ENCODE measurements around the gene RNF26. TPM values are rescaled to one million over a fixed set of nuclear protein-coding genes. Genes with fewer than 3 reads are reported as not detected.

Gene RNF26
- total and polyA plus RNA-seq, 9 donors: 7.0 to 25.8 (median 19.7) TPM

DNA sequence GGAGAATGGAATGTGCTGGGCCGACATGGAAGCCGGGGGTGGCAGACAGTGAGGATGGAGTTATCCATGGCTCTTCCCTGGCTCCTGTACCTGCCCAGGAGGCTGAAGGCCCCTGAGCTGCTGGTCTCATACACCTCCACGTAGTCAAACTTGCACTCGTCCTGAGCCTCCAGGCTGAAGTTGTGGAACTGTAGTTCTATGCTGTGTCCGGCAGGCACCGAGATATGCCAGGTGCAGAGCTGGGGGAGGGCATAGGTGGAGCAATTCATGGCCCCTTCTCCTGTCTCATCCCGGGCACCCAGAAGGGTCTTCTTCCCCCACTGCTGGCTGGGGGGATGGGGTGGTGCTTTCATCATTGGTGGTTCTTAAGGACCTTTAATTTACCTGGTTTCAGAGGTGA, 9.4 kb downstream of the RNF26 start:
- H3K9me3 ChIP-seq: no peaks in the 10 kb centered on the region
- TF ChIP-seq EP300 (IDR thresholded peaks at IDR 0.05): no peak
- TF ChIP-seq POLR2A (IDR thresholded peaks at IDR 0.05): no peak
- TF ChIP-seq, protein P1, sequence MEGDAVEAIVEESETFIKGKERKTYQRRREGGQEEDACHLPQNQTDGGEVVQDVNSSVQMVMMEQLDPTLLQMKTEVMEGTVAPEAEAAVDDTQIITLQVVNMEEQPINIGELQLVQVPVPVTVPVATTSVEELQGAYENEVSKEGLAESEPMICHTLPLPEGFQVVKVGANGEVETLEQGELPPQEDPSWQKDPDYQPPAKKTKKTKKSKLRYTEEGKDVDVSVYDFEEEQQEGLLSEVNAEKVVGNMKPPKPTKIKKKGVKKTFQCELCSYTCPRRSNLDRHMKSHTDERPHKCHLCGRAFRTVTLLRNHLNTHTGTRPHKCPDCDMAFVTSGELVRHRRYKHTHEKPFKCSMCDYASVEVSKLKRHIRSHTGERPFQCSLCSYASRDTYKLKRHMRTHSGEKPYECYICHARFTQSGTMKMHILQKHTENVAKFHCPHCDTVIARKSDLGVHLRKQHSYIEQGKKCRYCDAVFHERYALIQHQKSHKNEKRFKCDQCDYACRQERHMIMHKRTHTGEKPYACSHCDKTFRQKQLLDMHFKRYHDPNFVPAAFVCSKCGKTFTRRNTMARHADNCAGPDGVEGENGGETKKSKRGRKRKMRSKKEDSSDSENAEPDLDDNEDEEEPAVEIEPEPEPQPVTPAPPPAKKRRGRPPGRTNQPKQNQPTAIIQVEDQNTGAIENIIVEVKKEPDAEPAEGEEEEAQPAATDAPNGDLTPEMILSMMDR (IDR thresholded peaks at IDR 0.05): no peak
- H3K4me3 ChIP-seq: no peak overlapping the region
- no peak overlapping the region for H3K27ac ChIP-seq
- no peak for DNase-seq
- H3K36me3 ChIP-seq: no peaks in the 10 kb centered on the region
- H3K4me1 ChIP-seq (ENCODE audit: insufficient read depth): peaks cover 3% of the 10 kb centered on the region
- H3K27me3 ChIP-seq: no peaks in the 10 kb centered on the region
- intact Hi-C loops (cut with DNase I): no loop called here
- WGBS, 3 donors: 64 to 75% (median 66%) methylated on average over 7 of the region's 7 CpGs

DNA sequence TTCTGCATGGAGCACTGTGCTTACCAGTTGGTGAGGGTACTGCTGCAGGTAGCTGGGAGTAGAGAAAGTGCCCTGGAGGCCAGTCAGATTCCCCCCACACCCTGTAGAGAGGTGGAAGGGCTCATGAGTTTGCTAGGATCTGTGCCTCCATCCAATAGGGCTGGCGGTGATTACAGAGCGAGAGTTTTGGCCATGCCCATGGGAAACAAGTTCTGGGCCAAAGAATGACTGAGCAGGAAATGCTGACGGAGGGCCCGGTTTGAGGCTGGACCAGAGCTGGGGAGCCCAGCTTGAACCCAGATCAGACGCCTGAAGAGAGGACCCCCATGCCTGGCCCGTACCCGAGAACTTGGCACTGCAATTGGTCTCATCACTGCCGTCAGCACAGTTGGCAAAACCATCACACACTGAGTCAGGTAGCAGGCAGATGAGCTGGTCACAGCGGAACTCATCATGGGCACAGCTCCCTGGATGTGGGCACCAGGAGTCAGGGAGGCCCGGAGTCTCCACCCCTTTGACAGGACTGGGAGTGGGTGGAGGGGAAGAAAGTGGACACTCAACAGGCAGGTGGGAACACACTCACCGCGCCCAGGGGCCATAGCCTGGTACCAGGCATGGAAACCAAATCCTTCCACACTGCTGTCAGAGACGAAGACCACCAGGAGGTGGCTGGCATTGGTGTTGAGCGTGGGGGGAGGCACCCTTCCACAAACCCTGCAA, 10.1 kb downstream of the RNF26 start:
- WGBS, 3 donors: 73 to 82% (median 76%) methylated on average over 13 to 14 of the region's 14 CpGs
- peaks cover under 1% of the 10 kb centered on the region for H3K4me1 ChIP-seq (ENCODE audit: insufficient read depth)

DNA sequence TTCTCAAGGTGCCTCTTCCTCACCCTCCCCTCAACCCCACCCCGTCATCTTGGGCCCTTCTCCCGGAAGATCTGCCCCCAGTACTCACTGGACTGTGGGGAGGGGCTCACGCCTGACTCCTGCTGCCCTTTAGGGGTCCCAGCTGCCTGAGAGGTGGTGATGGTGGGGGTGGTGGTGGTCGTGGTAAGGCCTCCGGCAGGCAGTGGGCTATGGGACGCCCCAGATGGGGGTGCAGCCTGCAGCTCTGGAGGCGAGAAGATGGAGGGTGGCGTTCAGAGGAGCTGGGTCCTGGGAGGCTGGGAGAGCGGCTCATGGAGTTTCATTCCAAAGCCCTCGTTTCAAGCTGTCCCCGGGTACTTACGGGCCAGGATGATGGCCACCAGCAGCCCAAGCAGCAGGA, 11.4 kb downstream of the RNF26 start:
- Histone ChIP-seq H3K27ac (no peak overlapping the region), H3K4me3 (no peak overlapping the region), H3K9me3 (no peaks in the 10 kb centered on the region), H3K27me3 (no peaks in the 10 kb centered on the region), H3K4me1 (ENCODE audit: insufficient read depth) (no peaks in the 10 kb centered on the region), H3K36me3 (no peaks in the 10 kb centered on the region)
- TF ChIP-seq, protein P1 (IDR thresholded peaks at IDR 0.05): no peak
- TF ChIP-seq POLR2A (IDR thresholded peaks at IDR 0.05) (no peak), EP300 (IDR thresholded peaks at IDR 0.05) (no peak)
- DNase-seq: no peak
- 79 to 86% (median 81%) methylated on average over 12 of the region's 12 CpGs for WGBS, 3 donors
- intact Hi-C loops (cut with DNase I): no loop called here

More for the DNA sequence above, 10.1 kb downstream of the RNF26 start:
- intact Hi-C loops (cut with DNase I): no loop called here
- Histone ChIP-seq H3K27me3 (no peaks in the 10 kb centered on the region), H3K36me3 (no peaks in the 10 kb centered on the region), H3K9me3 (no peaks in the 10 kb centered on the region), H3K4me3 (no peak overlapping the region), H3K27ac (no peak overlapping the region)
- TF ChIP-seq POLR2A (IDR thresholded peaks at IDR 0.05) (no peak), EP300 (IDR thresholded peaks at IDR 0.05) (no peak)
- TF ChIP-seq, protein P1 (IDR thresholded peaks at IDR 0.05): no peak
- no peak for DNase-seq

DNA sequence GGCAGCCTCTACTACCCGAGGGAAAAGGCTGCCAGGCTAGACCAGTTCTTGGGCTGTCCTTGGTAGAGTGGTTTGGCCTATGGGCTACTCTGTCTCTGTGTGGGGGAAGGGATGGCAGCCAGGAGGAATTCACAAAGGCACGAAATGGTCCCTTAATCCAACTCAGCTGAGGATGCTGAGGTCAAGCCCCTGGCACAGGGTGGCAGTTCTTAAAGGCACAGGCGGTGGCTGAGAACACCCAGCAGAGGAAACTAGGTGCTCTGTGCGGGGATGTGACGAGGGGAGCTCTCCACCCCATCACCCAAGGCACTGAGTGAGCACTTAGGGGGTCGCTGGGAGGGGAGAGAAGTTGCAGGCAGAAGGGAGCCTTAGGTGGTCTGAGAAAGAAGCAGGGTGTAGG, 12.3 kb downstream of the RNF26 start, which contains the start of gene MFRP:
MFRP (minus strand) TSS at position 101 of the 400 bp plus-strand sequence. CDS start 192 bp downstream, outside the sequence.
- no peak for DNase-seq
- WGBS, 3 donors: 50 to 57% (median 51%) methylated on average over 6 of the region's 6 CpGs
- H3K9me3 ChIP-seq: no peaks in the 10 kb centered on the region
- TF ChIP-seq EP300 (IDR thresholded peaks at IDR 0.05) (no peak), POLR2A (IDR thresholded peaks at IDR 0.05) (no peak)
- TF ChIP-seq, protein P1 (IDR thresholded peaks at IDR 0.05): no peak
- no peaks in the 10 kb centered on the region for H3K27me3 ChIP-seq
- no peak within 1 kb of the TSS for H3K4me3 ChIP-seq
- intact Hi-C loops (cut with DNase I): no loop called here
- H3K36me3 ChIP-seq: no peaks in the 10 kb centered on the region
- no peak within 1 kb of the TSS for H3K27ac ChIP-seq
- H3K4me1 ChIP-seq (ENCODE audit: insufficient read depth): peaks cover 1% of the 10 kb centered on the region
